SK-N-MC (cell line): ENCODE data around the gene LGR4.
A peak's percentile ranks its signal among the peaks of the same experiment; 100 is the strongest.

ENCODE experiments used
- DNase-seq: peaks from one replicate; pipeline ENCODE4 v3.0.0-alpha.2; 2011; ENCODE audit warnings: low read depth, low spot score
- H3K27ac ChIP-seq: fragments of 200-600 bp; sonication (generic); 2 replicates; pipeline ENCODE4 v1.5.1; 2016; ENCODE audit warnings: mixed run types
- H3K36me3 ChIP-seq: fragments of 200-600 bp; sonication (generic); 2 replicates; pipeline ENCODE4 v1.6.1; 2017; ENCODE audit warnings: antibody characterized with exemption, low read length, mixed read lengths; ENCODE audit not compliant: insufficient read depth
- H3K4me3 ChIP-seq: fragments of 200-600 bp; sonication (generic); 2 replicates; pipeline ENCODE4 v1.5.1; 2016
- H3K9ac ChIP-seq: fragments of 200-600 bp; sonication (generic); 2 replicates; pipeline ENCODE4 v1.8.0; 2017; ENCODE audit warnings: mixed run types, mixed read lengths; ENCODE audit not compliant: insufficient read length
- H3K9me3 ChIP-seq: fragments of 200-600 bp; sonication (generic); 2 replicates; pipeline ENCODE4 v1.6.1; 2017; ENCODE audit warnings: low read depth, mild to moderate bottlenecking, antibody characterized with exemption, low read length, moderate library complexity, mixed read lengths
- EZH2 ChIP-seq: fragments of 200-600 bp; sonication (generic); IDR thresholded peaks from one replicate; pipeline ENCODE4 v1.6.1; 2017; ENCODE audit warnings: antibody characterized with exemption
- FOXP2 ChIP-seq: optimal IDR thresholded peaks from 2 replicates; pipeline ENCODE3; 2011; ENCODE audit warnings: mild to moderate bottlenecking, moderate library complexity; ENCODE audit not compliant: insufficient read depth; ENCODE audit errors: extremely low read length, control extremely low read depth
- POLR2AphosphoS5 ChIP-seq: IDR thresholded peaks from 2 replicates; pipeline ENCODE4 v1.6.1; 2012; ENCODE audit warnings: mild to moderate bottlenecking, low read depth, low read length, borderline replicate concordance

LGR4 gene

GRCh38 chr11:27509908-27510307 lies 37.3 kb upstream of the LGR4 start:
- no peak for DNase-seq
- TF ChIP-seq FOXP2 (no peak), EZH2 (no peak), POLR2AphosphoS5 (no peak)
- H3K9me3 ChIP-seq, result no peaks in the 10 kb centered on the region
- H3K27ac ChIP-seq, result no peak overlapping the region
- no peak overlapping the region for H3K9ac ChIP-seq
- H3K36me3 ChIP-seq, result no peaks in the 10 kb centered on the region
- no peak overlapping the region for H3K4me3 ChIP-seq

GRCh38 chr11:27507557-27508322 lies 35.1 kb upstream of the LGR4 start:
- no peaks in the 10 kb centered on the region for H3K9me3 ChIP-seq
- H3K4me3 ChIP-seq, result peak overlapping the region; percentile 83
- peak overlapping the region; percentile 97 for H3K9ac ChIP-seq
- H3K27ac ChIP-seq, result no peak overlapping the region
- H3K36me3 ChIP-seq, result peaks cover 5% of the 10 kb centered on the region; the same call in 1 of the 2 replicates
- TF ChIP-seq POLR2AphosphoS5 (no peak), EZH2 (no peak), FOXP2 (no peak)
- DNase-seq, result no peak

GRCh38 chr11:27506200-27507182 lies 33.9 kb upstream of the LGR4 start, which contains the start of gene LIN7C:
Gene LIN7C (minus strand): TSS chr11:27506769. CDS start chr11:27506752, 17 bp downstream.
- peak within 1 kb of the TSS; percentile 83 for H3K4me3 ChIP-seq
- TF ChIP-seq EZH2 (no peak), FOXP2 (no peak), POLR2AphosphoS5 (peak; percentile 99)
- H3K27ac ChIP-seq, result peak within 1 kb of the TSS; percentile 56
- peak; percentile 84 for DNase-seq
- peak within 1 kb of the TSS; percentile 97 for H3K9ac ChIP-seq
- H3K9me3 ChIP-seq, result no peaks in the 10 kb centered on the region
- peaks cover 7% of the 10 kb centered on the region for H3K36me3 ChIP-seq

GRCh38 chr11:27505781-27506180 lies 33.2 kb upstream of the LGR4 start:
- Histone ChIP-seq H3K36me3 (peaks cover 13% of the 10 kb centered on the region), H3K4me3 (peak overlapping the region; percentile 83), H3K9ac (peak overlapping the region; percentile 97), H3K27ac (no peak overlapping the region), H3K9me3 (no peaks in the 10 kb centered on the region)
- no peak for DNase-seq
- TF ChIP-seq FOXP2, result no peak
- no peak for TF ChIP-seq EZH2
- no peak for TF ChIP-seq POLR2AphosphoS5

GRCh38 chr11:27504205-27504604 lies 31.6 kb upstream of the LGR4 start:
- Histone ChIP-seq H3K36me3 (peaks cover 27% of the 10 kb centered on the region), H3K4me3 (no peak overlapping the region), H3K27ac (no peak overlapping the region), H3K9ac (no peak overlapping the region), H3K9me3 (no peaks in the 10 kb centered on the region)
- no peak for TF ChIP-seq EZH2
- no peak for TF ChIP-seq POLR2AphosphoS5
- no peak for TF ChIP-seq FOXP2
- DNase-seq, result no peak

GRCh38 chr11:27501100-27501499 lies 28.5 kb upstream of the LGR4 start:
- DNase-seq, result no peak
- Histone ChIP-seq H3K27ac (peak overlapping the region; percentile 62; the same call in 1 of the 2 replicates), H3K4me3 (no peak overlapping the region), H3K9ac (no peak overlapping the region), H3K36me3 (peaks cover 46% of the 10 kb centered on the region), H3K9me3 (no peaks in the 10 kb centered on the region)
- no peak for TF ChIP-seq POLR2AphosphoS5
- no peak for TF ChIP-seq EZH2
- no peak for TF ChIP-seq FOXP2

GRCh38 chr11:27497911-27498310 lies 25.3 kb upstream of the LGR4 start:
- Histone ChIP-seq H3K4me3 (no peak overlapping the region), H3K36me3 (peaks cover 58% of the 10 kb centered on the region), H3K9ac (no peak overlapping the region), H3K9me3 (no peaks in the 10 kb centered on the region), H3K27ac (peak overlapping the region; percentile 48; the same call in 1 of the 2 replicates)
- no peak for DNase-seq
- TF ChIP-seq POLR2AphosphoS5 (no peak), EZH2 (no peak), FOXP2 (no peak)

GRCh38 chr11:27497284-27497866 lies 24.8 kb upstream of the LGR4 start:
- DNase-seq, result no peak
- Histone ChIP-seq H3K9ac (peak overlapping the region; percentile 53), H3K27ac (no peak overlapping the region; the same call in 1 of the 2 replicates), H3K9me3 (no peaks in the 10 kb centered on the region), H3K36me3 (peaks cover 62% of the 10 kb centered on the region), H3K4me3 (peak overlapping the region; percentile 26; the same call in 1 of the 2 replicates)
- TF ChIP-seq POLR2AphosphoS5 (no peak), FOXP2 (no peak), EZH2 (no peak)
